AG04449 (cell line): ENCODE results near the gene EXT2.

Experiments
- CTCF ChIA-PET: fragments of 350-600 bp; formaldehyde crosslinking; extraction: SDS; loops from one replicate; lab custom pipeline; 2021; ENCODE audit warnings: antibody characterized with exemption; lab: Yijun Ruan, JAX
- POLR2A ChIA-PET: fragments of 400-600, 350-600 bp; formaldehyde crosslinking; extraction: SDS; loops from one replicate; lab custom pipeline; 2020; ENCODE audit warnings: antibody characterized with exemption, inconsistent platforms; lab: Yijun Ruan, JAX
- DNase-seq: peaks from one replicate; pipeline ENCODE4 v3.0.0-alpha.2; 2010; ENCODE audit warnings: low read depth, low spot score
- H3K4me3 ChIP-seq: 2 replicates; pipeline ENCODE4 v1.5.1; 2011; ENCODE audit warnings: low read depth, mild to moderate bottlenecking, control low read depth, low read length
- TF ChIP-seq, protein P1 (sequence below): IDR thresholded peaks from one replicate; pipeline ENCODE4 v1.5.1; 2011; ENCODE audit warnings: mild to moderate bottlenecking, moderate library complexity, low read length, control low read depth, inconsistent platforms; ENCODE audit not compliant: insufficient read depth; ENCODE audit errors: missing control alignments

The EXT2 gene

DNA sequence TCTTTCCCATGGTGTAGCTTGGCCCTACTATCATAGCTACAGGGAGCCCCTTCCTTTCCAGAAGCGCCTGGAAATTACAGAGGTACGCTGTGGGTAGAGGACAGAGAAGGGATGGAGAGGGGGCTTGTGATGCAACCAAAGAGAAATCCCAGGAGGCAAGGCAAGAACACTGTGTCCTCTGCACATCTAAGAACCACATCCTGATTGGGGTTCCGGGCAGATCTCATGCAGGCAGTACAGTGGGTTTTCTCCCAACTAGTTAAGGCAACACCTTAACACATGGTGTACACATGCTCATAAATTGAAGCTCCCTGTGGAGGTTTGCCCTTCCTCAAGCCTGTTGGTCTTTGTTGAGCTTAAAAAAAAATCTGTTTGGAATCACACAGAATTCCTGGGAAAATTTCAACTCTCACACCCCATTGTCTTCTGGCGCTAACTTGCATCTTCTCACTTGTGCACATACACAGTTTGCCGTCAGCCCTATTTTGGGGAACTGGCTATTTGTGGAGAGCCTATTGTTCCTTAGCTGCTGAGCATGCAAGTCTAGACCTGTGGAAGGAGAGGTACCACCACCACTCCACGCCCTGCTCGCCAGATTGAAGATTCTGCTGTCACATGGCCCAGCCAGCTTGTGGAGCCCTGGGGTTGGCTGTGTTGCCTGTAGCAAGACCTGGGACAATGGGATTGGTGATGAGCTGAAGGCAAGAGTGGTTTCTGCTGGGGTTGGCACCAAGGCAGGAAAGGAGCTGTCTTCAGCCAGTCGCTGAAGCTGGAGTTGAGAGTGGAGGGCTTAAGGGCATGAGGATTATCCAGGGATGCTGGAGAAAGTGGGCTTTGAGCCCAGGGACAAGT lies 162.1 kb downstream of the EXT2 start:
- TF ChIP-seq, protein P1, sequence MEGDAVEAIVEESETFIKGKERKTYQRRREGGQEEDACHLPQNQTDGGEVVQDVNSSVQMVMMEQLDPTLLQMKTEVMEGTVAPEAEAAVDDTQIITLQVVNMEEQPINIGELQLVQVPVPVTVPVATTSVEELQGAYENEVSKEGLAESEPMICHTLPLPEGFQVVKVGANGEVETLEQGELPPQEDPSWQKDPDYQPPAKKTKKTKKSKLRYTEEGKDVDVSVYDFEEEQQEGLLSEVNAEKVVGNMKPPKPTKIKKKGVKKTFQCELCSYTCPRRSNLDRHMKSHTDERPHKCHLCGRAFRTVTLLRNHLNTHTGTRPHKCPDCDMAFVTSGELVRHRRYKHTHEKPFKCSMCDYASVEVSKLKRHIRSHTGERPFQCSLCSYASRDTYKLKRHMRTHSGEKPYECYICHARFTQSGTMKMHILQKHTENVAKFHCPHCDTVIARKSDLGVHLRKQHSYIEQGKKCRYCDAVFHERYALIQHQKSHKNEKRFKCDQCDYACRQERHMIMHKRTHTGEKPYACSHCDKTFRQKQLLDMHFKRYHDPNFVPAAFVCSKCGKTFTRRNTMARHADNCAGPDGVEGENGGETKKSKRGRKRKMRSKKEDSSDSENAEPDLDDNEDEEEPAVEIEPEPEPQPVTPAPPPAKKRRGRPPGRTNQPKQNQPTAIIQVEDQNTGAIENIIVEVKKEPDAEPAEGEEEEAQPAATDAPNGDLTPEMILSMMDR: no peak
- DNase-seq: no peak
- ChIA-PET CTCF (interaction anchor here (0.7 to 3.2 kb wide), 3 partner anchors 10 to 28 kb away, joined by 3 to 13 read pairs (median 9); no protein-coding TSS in a partner anchor), POLR2A (no interaction called here)
- H3K4me3 ChIP-seq: no peak overlapping the region

GRCh38 chr11:44258190-44258489 lies 162.7 kb downstream of the EXT2 start:
- no peak for DNase-seq
- no peak overlapping the region for H3K4me3 ChIP-seq
- TF ChIP-seq, protein P1: no peak
- ChIA-PET CTCF (interaction anchor here (0.7 to 3.2 kb wide), 3 partner anchors 11 to 27 kb away, joined by 3 to 13 read pairs (median 9); no protein-coding TSS in a partner anchor), POLR2A (no interaction called here)

- POLR2A ChIA-PET: interaction anchor here (1.3 kb wide), 1 partner anchor 10 kb away, joined by 4 read pairs; no protein-coding TSS in a partner anchor
- CTCF ChIA-PET: interaction anchor here (0.7 to 3.2 kb wide), 3 partner anchors 11 to 27 kb away, joined by 3 to 13 read pairs (median 3); no protein-coding TSS in a partner anchor
- H3K4me3 ChIP-seq: no peak overlapping the region
- TF ChIP-seq, protein P1: no peak
- DNase-seq: no peak
Observed at GRCh38 chr11:44258839-44259420, 163.5 kb downstream of the EXT2 start.

DNA sequence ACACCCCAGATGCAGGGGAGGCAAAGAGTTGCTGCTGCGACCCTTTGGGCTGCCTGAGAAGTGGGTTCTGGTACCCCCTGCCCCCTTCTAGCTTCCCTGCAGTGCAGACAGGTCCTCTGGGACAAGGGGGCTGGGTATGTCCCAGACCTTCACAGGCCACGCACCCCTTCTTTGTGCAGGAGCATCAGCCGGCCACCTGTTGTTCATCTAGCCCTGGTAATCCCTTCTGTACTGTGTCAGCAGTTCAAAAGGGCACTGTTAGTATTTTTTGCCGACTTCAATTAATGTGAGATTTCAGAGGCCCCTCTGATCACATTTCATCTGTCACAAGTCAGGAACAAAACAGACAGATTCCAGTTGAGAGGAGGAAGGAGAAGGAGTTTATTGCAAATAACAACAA lies 164.6 kb downstream of the EXT2 start:
- DNase-seq: no peak
- no peak overlapping the region for H3K4me3 ChIP-seq
- ChIA-PET CTCF (interaction anchor here (1.3 to 3.2 kb wide), 2 partner anchors 13 to 128 kb away, joined by 3 to 13 read pairs; no protein-coding TSS in a partner anchor), POLR2A (no interaction called here)
- TF ChIP-seq, protein P1: no peak

DNA sequence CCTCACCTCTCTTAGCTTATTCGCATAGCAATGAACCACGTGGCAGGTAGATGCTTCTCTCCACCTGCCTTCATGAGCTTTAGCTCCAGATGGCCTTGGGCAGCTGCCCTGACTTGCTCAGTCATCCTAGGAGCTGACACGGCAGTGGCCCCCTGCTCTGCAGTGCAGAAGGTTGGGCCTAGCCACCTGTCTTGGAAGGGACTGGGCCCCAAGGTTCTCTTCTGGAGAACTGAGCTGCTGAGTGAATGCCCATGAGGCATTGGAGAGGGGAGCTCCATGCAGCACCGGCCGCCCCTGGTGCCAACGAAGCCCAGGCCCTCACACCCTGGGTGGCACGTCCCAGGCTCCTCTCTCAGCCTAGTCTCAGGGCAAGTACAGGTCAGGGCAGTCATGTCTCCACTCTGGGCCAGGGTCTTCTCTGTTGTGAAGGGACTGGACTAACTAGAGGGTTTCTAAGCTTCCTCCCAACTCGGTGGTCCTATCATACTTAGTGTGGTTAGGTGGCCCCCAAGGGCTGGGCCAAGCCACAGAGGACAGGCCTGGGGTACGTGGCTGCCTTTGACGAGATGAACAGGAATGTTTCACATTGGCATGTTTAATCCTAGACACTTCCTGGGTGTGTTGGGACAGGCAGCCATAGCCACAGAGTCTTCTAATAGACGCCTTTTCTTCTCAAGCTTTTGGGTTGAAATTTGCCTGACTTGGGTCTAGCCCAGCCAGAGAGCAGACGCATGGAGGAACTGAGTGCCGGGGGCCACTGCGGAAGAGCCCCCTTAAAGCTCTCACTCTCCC lies 166.5 kb downstream of the EXT2 start:
- no peak for DNase-seq
- POLR2A ChIA-PET: interaction anchor here (1.3 kb wide), 1 partner anchor 9 kb away, joined by 3 read pairs; no protein-coding TSS in a partner anchor
- CTCF ChIA-PET: interaction anchor here (1.0 to 1.5 kb wide), 5 partner anchors 13 to 168 kb away, joined by 3 to 4 read pairs (median 4); no protein-coding TSS in a partner anchor
- TF ChIP-seq, protein P1: no peak
- no peak overlapping the region for H3K4me3 ChIP-seq
